Coronary artery (tissue), 2 donors: ENCODE results near the gene ACSS2.

Experiments used
- DNase-seq: peaks from one replicate; pipeline ENCODE4 v3.0.0-alpha.2; 2017; ENCODE audit warnings: low spot score
- H3K27ac ChIP-seq, 2 donors: fragments of 200-600 bp; sonication (generic); one replicate each; pipeline ENCODE4 v1.5.1; 2016 to 2019
- H3K4me3 ChIP-seq: fragments of 200-600 bp; sonication (generic); 2 replicates; pipeline ENCODE4 v1.5.1; 2016; ENCODE audit warnings: mild to moderate bottlenecking, moderate library complexity
- TF ChIP-seq, protein P1 (sequence below): fragments of 200-600 bp; sonication (generic); IDR thresholded peaks from one replicate; pipeline ENCODE4 v1.5.1; 2019; ENCODE audit warnings: antibody characterized with exemption

Gene ACSS2

DNA sequence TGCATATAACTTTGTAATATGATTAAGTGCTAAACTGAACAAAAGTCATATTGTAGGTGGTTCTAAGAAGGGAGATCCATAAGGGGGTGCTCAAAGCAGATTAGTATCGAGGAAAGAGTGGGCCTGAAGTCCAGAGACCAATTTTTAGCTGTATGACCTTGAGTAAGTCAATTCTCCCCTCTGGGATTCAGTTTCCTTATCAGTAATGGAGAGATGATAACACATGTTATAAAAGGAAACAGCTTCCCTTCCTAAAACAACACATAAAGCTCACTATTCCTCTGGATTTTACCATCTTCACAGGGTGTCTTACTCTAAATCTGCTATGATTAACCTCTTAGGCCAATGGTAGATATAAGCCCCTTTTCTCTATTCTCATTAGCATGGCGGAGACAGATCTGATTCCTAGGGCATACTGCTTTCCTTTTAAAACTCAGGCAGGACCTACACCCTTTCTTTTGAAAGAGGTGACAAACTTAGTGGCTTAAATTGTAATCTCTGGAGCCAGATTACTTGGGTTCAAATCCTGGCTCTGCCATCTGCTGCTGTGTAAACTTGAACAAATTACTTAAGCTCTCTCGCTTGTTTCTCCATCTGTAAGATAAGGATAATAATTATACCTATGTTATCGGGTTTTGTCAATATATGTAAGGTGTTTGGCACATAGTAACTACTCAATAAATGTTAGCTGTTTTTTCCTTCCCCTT, 39.5 kb downstream of the ACSS2 start:
- Histone ChIP-seq H3K4me3 (no peak overlapping the region), H3K27ac (no peak overlapping the region)
- no peak for DNase-seq
- TF ChIP-seq, protein P1, sequence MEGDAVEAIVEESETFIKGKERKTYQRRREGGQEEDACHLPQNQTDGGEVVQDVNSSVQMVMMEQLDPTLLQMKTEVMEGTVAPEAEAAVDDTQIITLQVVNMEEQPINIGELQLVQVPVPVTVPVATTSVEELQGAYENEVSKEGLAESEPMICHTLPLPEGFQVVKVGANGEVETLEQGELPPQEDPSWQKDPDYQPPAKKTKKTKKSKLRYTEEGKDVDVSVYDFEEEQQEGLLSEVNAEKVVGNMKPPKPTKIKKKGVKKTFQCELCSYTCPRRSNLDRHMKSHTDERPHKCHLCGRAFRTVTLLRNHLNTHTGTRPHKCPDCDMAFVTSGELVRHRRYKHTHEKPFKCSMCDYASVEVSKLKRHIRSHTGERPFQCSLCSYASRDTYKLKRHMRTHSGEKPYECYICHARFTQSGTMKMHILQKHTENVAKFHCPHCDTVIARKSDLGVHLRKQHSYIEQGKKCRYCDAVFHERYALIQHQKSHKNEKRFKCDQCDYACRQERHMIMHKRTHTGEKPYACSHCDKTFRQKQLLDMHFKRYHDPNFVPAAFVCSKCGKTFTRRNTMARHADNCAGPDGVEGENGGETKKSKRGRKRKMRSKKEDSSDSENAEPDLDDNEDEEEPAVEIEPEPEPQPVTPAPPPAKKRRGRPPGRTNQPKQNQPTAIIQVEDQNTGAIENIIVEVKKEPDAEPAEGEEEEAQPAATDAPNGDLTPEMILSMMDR = no peak

DNA sequence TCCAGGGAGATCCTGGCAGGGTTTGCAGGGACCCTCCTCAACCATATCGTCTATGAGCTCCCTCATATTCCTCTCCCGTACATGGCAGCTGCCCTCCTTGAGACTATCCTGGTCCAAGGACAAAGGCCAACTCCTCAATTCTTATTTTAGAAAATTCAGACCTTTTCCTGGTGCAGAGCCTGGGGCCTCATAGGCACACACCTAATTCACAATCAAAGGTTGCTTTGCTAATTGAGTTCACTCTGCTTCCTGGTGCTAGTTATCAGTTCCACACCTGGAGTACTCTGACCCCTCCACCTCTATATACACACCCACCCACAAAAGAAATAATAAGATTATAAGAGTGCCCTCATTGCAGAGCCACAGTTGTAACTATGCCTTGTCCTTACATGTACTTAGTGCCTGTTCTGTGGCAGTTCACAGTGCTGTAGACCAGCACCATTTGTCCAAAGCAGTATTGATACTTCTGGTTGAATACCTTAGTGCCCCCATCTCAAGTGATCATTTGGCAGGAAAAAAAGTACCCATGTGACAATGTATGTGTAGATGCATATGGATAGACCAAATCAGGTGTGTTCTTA, 40.5 kb downstream of the ACSS2 start:
- no peak overlapping the region for H3K27ac ChIP-seq
- TF ChIP-seq, protein P1 = no peak
- H3K4me3 ChIP-seq = no peak overlapping the region
- DNase-seq = no peak

DNA sequence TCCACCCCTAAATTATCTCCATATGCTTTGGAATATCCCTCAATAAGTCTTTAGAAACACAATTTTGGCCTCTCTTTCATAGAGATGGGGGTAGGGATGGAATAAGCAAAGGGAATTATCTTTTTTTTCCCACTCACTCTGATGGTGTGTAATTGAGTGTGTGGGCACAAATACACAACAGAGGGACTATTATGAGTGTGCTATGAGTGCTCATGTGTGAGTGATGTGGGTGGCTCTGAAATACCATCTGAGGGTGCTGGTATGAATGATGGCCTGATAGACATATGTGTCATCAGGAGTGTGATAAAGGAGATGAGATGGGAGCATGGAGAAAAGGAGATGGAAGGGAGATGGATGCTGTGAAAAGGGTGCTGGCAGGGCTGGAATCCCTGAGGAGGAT, 43.6 kb downstream of the ACSS2 start:
- TF ChIP-seq, protein P1 = no peak
- Histone ChIP-seq H3K27ac (no peak overlapping the region), H3K4me3 (no peak overlapping the region)
- DNase-seq = no peak

DNA sequence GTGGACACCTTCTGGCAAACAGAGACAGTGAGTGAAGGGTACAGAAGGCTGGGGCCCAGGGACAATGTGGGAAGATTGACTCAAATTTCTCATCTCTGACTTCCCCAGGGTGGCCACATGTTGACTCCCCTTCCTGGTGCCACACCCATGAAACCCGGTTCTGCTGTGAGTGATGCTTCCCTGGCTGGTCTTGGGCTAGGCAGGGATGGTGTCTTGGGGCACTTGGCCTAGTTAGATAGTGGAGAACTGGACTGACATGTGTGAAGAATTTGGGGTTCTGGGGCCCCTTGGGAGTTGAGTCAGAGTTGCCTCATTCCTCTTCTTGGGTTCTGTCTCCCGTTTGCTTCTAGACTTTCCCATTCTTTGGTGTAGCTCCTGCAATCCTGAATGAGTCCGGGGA, 45.0 kb downstream of the ACSS2 start:
- peak overlapping the region in 1 of 2 donors; percentile 89 for H3K27ac ChIP-seq

DNA sequence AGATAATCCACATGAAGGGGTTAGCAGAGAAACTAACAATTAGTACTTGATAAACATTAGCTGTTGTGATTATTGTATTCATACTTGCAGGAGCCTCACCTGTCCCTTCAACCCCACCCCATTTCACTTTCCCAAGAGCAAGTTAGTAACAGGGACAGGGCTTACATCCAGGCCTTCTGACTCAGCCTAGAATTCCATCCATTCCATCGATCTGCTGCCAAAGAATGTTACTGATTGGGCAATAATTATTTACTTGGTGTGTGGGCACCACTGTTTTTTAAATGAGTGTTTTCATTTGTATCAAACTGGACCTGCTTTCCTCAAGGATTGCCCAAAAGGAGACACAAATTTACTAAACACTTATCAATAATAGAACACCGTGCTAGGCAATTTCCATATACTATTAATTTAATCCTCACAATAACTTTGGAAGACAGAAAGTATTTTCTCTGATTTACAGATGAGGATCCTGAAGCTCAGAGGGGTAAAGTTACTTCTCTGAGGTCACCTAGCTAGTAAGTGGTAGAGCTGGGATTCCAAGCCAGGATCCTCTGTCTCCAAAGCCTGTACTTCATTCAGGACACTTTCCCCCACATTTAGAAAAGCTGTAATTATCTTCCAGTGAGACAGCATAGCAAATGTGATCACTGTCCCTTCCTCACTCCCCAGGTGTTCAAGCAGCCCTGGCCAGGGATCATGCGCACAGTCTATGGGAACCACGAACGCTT, 46.4 kb downstream of the ACSS2 start:
- TF ChIP-seq, protein P1 = no peak
- Histone ChIP-seq H3K27ac (peak overlapping the region; percentile 4 to 89), H3K4me3 (peak overlapping the region; percentile 3)
- DNase-seq = no peak

More for the DNA sequence above, 45.0 kb downstream of the ACSS2 start:
- TF ChIP-seq, protein P1 = no peak
- no peak overlapping the region for H3K4me3 ChIP-seq
- no peak for DNase-seq

DNA sequence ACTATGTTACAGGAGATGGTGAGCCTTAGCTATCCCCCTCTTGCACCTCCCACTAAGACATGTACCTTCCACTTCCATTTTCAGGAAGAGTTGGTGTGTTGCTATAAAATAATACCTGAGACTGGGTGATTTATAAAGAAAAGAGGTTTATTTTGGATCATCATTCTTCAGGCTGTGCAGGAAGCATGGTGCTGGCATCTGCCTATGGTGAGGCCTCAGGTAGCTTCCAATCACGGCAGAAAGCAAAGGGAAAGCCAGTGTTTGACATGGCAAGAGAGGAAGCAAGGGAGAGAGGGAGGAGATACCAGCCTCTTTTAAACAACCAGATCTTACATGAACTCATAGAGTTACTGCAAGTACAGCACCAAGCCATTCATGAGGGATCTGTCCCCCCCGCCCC, 47.0 kb downstream of the ACSS2 start:
- TF ChIP-seq, protein P1 = no peak
- no peak for DNase-seq
- H3K4me3 ChIP-seq = no peak overlapping the region
- H3K27ac ChIP-seq = peak overlapping the region; percentile 4 to 89
